Glutamatergic neuron (in vitro differentiated cells): ENCODE results near the gene RUNX3. TPM values are rescaled to one million over a fixed set of nuclear protein-coding genes. Genes with fewer than 3 reads are reported as not detected.

ENCODE experiments used
- DNase-seq: peaks from one replicate; pipeline ENCODE4 v3.0.0; 2022
- H3K27ac Mint-ChIP-seq: one replicate; pipeline ENCODE4 v1.8.0; 2020; ENCODE audit warnings: mild to moderate bottlenecking, mixed read lengths, inconsistent platforms; ENCODE audit not compliant: unreplicated experiment
- H3K27me3 Mint-ChIP-seq: one replicate; pipeline ENCODE4 v1.8.0; 2020; ENCODE audit warnings: mild to moderate bottlenecking, moderate library complexity, mixed read lengths, inconsistent platforms; ENCODE audit not compliant: unreplicated experiment
- H3K36me3 Mint-ChIP-seq: one replicate; pipeline ENCODE4 v1.8.0; 2020; ENCODE audit warnings: mild to moderate bottlenecking, mixed read lengths, inconsistent platforms; ENCODE audit not compliant: unreplicated experiment
- H3K4me1 Mint-ChIP-seq: one replicate; pipeline ENCODE4 v1.8.0; 2020; ENCODE audit warnings: mild to moderate bottlenecking, low read depth, mixed read lengths, inconsistent platforms; ENCODE audit not compliant: unreplicated experiment
- H3K4me3 Mint-ChIP-seq: one replicate; pipeline ENCODE4 v1.8.0; 2020; ENCODE audit warnings: mild to moderate bottlenecking, mixed read lengths, inconsistent platforms; ENCODE audit not compliant: unreplicated experiment
- H3K9me3 Mint-ChIP-seq: one replicate; pipeline ENCODE4 v1.8.0; 2020; ENCODE audit warnings: mild to moderate bottlenecking, moderate library complexity, mixed read lengths, inconsistent platforms; ENCODE audit not compliant: unreplicated experiment
- CTCF ChIP-seq: fragments of 200-600 bp; sonication (generic); IDR thresholded peaks from one replicate; pipeline ENCODE4 v1.5.0; 2021; ENCODE audit not compliant: partially characterized antibody, unreplicated experiment
- microRNA-seq: library from miRNA; unstranded; fragments of <30 nt; microRNA quantifications from one replicate; pipeline ENCODE4, GENCODE V29; 2020; ENCODE audit not compliant: unreplicated experiment
- total RNA-seq: library from RNA; stranded (reverse); fragmentation: NEBNext Ultra II Directional; extraction: Animal tissue kit (Norgen Biotek cat#: 25700); gene quantifications from one replicate; pipeline ENCODE4 v1.2.1, GENCODE V29; 2021; ENCODE audit not compliant: unreplicated experiment

RUNX3 gene
- total RNA-seq, 1 donor from 2014 or later = 0.15 TPM

GRCh38 chr1:24853649-24854048 lies 76.4 kb downstream of the RUNX3 start:
- no peak for DNase-seq
- Mint-ChIP-seq H3K4me3 (no peak overlapping the region), H3K9me3 (no peaks in the 10 kb centered on the region), H3K4me1 (no peaks in the 10 kb centered on the region), H3K27me3 (peaks cover 4% of the 10 kb centered on the region), H3K27ac (no peak overlapping the region), H3K36me3 (no peaks in the 10 kb centered on the region)
- TF ChIP-seq CTCF = no peak

GRCh38 chr1:24850328-24850920 lies 79.7 kb downstream of the RUNX3 start:
- Mint-ChIP-seq H3K27me3 (peaks cover 10% of the 10 kb centered on the region), H3K9me3 (peaks cover 3% of the 10 kb centered on the region), H3K27ac (no peak overlapping the region), H3K4me1 (no peaks in the 10 kb centered on the region), H3K4me3 (no peak overlapping the region), H3K36me3 (no peaks in the 10 kb centered on the region)
- no peak for DNase-seq
- TF ChIP-seq CTCF = no peak

- no peaks in the 10 kb centered on the region for H3K4me1 Mint-ChIP-seq
- H3K27me3 Mint-ChIP-seq = peaks cover 10% of the 10 kb centered on the region
- TF ChIP-seq CTCF = no peak
- DNase-seq = no peak
- H3K4me3 Mint-ChIP-seq = no peak overlapping the region
- H3K9me3 Mint-ChIP-seq = peaks cover 3% of the 10 kb centered on the region
- H3K27ac Mint-ChIP-seq = no peak overlapping the region
- H3K36me3 Mint-ChIP-seq = no peaks in the 10 kb centered on the region
These were observed 80.3 kb downstream of the RUNX3 start for GRCh38 chr1:24849672-24850295.

Small RNA genes lying within 50 kb of the gene (microRNA-seq; reads per million reads assigned to microRNA genes)
- gene MIR6731 = not detected

Other genes with a start within 250 kb of the RUNX3 start
- gene CLIC4, start 184.8 kb downstream of the RUNX3 start, total RNA-seq = 121 TPM